ENCODE measurements around the gene NUP214. TPM values are rescaled to one million over a fixed set of nuclear protein-coding genes. Genes with fewer than 3 reads are reported as not detected.
"Not testable (repeated sequence)": the region's sequence is repeated elsewhere in the genome, so short reads cannot be mapped to it uniquely, and the experiment has no call there.

NUP214 gene
- total RNA-seq, 1 donor from 2014 or later = 67.1 TPM

DNA sequence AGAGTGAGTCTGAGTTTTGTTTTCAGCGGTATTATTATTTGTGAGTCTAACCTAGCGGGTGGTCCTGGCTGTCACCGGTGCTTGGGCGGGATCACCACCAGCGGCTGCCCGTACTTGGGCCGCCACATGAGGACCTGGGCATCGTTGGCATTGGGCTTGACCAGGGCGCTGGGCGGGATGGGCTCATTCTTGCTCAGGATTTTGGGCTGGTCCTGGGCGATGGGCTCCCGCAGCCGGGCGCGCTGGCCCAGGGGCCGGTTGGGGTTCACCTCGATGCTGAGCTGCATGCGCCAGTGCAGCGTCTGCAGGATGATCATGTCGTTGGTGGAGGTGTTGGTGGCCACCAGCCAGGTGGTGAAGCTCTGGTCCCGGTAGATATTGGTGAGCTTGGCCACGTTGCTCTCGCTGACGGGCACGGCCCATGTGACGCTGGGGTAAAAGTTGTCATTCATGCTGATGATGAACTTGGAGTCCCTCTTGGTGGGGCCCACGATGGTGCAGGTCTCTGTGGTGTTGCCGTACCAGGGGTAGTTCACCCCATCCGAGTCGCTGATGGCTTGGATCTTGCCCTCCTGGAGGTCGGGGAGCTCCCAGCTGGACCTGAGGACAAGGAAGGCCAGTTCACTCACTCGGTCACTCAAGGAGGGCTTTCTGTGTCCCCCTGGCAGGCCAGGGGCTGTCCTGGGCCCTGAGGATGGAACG is 135.5 kb downstream of the NUP214 start:
- H3K36me3 Mint-ChIP-seq = no peaks in the 10 kb centered on the region

DNA sequence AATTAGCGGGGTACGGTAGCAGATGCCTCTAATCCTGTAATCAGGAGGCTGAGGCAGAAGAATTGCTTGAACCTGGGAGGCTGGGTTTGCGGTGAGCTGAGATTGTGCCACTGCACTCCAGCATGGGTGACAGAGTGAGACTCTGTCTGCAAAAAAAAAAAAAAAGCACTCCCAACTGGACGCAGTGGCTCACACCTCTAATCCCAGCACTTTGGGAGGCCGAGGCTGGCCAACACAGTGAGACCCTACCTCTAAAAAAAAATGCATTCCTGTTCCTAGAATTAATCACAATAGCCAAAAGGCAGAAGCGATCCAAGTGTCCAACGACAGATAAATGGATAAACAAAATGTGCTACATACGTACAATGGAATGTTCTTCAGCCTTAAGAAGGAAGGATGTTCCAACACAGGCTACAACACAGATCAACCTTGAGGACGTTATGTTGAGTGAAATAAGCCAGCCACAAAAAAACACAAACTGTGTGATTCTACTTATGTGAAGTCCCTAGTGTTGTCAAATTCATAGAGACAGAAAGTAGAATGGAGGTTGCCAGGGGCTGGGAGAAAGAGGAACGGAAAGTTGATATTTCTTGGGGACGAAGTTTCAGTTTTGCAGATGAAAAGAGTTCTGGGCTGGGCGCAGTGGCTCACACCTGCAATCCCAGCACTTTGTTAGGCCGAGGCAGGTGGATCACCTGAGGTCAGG is 137.1 kb downstream of the NUP214 start:
- Mint-ChIP-seq H3K27ac (no peak overlapping the region), H3K27me3 (no peaks in the 10 kb centered on the region), H3K4me3 (no peak overlapping the region), H3K4me1 (ENCODE audit: unreplicated experiment) (peaks cover 3% of the 10 kb centered on the region), H3K36me3 (no peaks in the 10 kb centered on the region), H3K9me3 (no peaks in the 10 kb centered on the region)
- TF ChIP-seq, protein P1, sequence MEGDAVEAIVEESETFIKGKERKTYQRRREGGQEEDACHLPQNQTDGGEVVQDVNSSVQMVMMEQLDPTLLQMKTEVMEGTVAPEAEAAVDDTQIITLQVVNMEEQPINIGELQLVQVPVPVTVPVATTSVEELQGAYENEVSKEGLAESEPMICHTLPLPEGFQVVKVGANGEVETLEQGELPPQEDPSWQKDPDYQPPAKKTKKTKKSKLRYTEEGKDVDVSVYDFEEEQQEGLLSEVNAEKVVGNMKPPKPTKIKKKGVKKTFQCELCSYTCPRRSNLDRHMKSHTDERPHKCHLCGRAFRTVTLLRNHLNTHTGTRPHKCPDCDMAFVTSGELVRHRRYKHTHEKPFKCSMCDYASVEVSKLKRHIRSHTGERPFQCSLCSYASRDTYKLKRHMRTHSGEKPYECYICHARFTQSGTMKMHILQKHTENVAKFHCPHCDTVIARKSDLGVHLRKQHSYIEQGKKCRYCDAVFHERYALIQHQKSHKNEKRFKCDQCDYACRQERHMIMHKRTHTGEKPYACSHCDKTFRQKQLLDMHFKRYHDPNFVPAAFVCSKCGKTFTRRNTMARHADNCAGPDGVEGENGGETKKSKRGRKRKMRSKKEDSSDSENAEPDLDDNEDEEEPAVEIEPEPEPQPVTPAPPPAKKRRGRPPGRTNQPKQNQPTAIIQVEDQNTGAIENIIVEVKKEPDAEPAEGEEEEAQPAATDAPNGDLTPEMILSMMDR (conservative IDR thresholded peaks at IDR 0.05) = no peak
- no peak for DNase-seq (ENCODE audit: extremely low spot score, unreplicated experiment)

More for the DNA sequence above, 135.5 kb downstream of the NUP214 start:
- Mint-ChIP-seq H3K4me1 (ENCODE audit: unreplicated experiment) (peaks cover 3% of the 10 kb centered on the region), H3K4me3 (no peak overlapping the region), H3K27me3 (no peaks in the 10 kb centered on the region), H3K27ac (no peak overlapping the region), H3K9me3 (no peaks in the 10 kb centered on the region)
- no peak for DNase-seq (ENCODE audit: extremely low spot score, unreplicated experiment)
- TF ChIP-seq, protein P1 (conservative IDR thresholded peaks at IDR 0.05) = no peak

DNA sequence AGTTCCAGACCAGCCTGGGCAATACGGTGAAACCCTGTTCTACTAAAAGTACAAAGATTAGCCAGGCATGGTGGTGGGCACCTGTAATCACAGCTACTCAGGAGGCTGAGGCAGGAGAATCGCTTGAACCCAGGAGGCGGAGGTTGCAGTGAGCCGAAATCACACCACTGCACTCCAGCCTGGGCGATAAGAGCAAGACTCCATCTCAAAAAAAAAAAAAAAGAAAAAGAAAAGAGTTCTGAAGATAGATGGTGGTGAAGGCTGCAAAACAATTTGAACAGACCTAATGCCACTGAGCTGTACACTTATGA is 137.6 kb downstream of the NUP214 start:
- H3K4me3 Mint-ChIP-seq; H3K36me3 Mint-ChIP-seq; H3K9me3 Mint-ChIP-seq; H3K27me3 Mint-ChIP-seq; DNase-seq (ENCODE audit: extremely low spot score, unreplicated experiment); H3K27ac Mint-ChIP-seq; H3K4me1 Mint-ChIP-seq (ENCODE audit: unreplicated experiment): not testable (repeated sequence)

GRCh38 chr9:131263701-131264100 is 138.3 kb downstream of the NUP214 start:
- Mint-ChIP-seq H3K4me1 (ENCODE audit: unreplicated experiment) (peaks cover 3% of the 10 kb centered on the region), H3K9me3 (no peaks in the 10 kb centered on the region), H3K27ac (no peak overlapping the region), H3K36me3 (no peaks in the 10 kb centered on the region), H3K4me3 (no peak overlapping the region), H3K27me3 (no peaks in the 10 kb centered on the region)
- TF ChIP-seq, protein P1 (conservative IDR thresholded peaks at IDR 0.05) = no peak
- DNase-seq (ENCODE audit: extremely low spot score, unreplicated experiment) = no peak

- H3K4me1 Mint-ChIP-seq (ENCODE audit: unreplicated experiment) = peaks cover 7% of the 10 kb centered on the region
- TF ChIP-seq, protein P1 (conservative IDR thresholded peaks at IDR 0.05) = no peak
- no peaks in the 10 kb centered on the region for H3K36me3 Mint-ChIP-seq
- no peaks in the 10 kb centered on the region for H3K9me3 Mint-ChIP-seq
- no peak overlapping the region for H3K27ac Mint-ChIP-seq
- no peaks in the 10 kb centered on the region for H3K27me3 Mint-ChIP-seq
- no peak overlapping the region for H3K4me3 Mint-ChIP-seq
- DNase-seq (ENCODE audit: extremely low spot score, unreplicated experiment) = no peak
These were observed 138.8 kb downstream of the NUP214 start for GRCh38 chr9:131264231-131264630.
